Measurements from ENCODE around the gene AGR2.

Gene AGR2

GRCh38 chr7:16803125-16803524 is 1.7 kb downstream of the AGR2 start:
- no peak overlapping the region for H3K4me2 ChIP-seq (ENCODE audit: low read depth, low read length, poor library complexity, severe bottlenecking)
- no peaks in the 10 kb centered on the region for H3K36me3 ChIP-seq (ENCODE audit: insufficient read depth, low read length)
- H3K9me2 ChIP-seq (replicated peaks; ENCODE audit: low read depth, low read length): no peaks in the 10 kb centered on the region
- H3K27me3 ChIP-seq (ENCODE audit: insufficient read depth, low read length, poor library complexity, severe bottlenecking): no peaks in the 10 kb centered on the region
- peaks cover 3% of the 10 kb centered on the region for H3K4me1 ChIP-seq (ENCODE audit: insufficient read depth, low read length, poor library complexity, severe bottlenecking)
- H2AFZ ChIP-seq (ENCODE audit: low read length): no peak overlapping the region
- H3K9me3 ChIP-seq (ENCODE audit: insufficient read depth, low read depth, low read length): no peaks in the 10 kb centered on the region
- no peaks in the 10 kb centered on the region for H4K20me1 ChIP-seq (ENCODE audit: insufficient read depth, low read length, poor library complexity, severe bottlenecking)
- H3F3A ChIP-seq (ENCODE audit: low read depth): no peaks in the 10 kb centered on the region
- H3K9ac ChIP-seq (ENCODE audit: low read depth, low read length, poor library complexity, severe bottlenecking): no peak overlapping the region
- no peaks in the 10 kb centered on the region for H3K79me2 ChIP-seq (ENCODE audit: insufficient read depth, low read length)
- no peak overlapping the region for H3K4me3 ChIP-seq (ENCODE audit: low read length, poor library complexity, severe bottlenecking)
- TF ChIP-seq, protein P1, sequence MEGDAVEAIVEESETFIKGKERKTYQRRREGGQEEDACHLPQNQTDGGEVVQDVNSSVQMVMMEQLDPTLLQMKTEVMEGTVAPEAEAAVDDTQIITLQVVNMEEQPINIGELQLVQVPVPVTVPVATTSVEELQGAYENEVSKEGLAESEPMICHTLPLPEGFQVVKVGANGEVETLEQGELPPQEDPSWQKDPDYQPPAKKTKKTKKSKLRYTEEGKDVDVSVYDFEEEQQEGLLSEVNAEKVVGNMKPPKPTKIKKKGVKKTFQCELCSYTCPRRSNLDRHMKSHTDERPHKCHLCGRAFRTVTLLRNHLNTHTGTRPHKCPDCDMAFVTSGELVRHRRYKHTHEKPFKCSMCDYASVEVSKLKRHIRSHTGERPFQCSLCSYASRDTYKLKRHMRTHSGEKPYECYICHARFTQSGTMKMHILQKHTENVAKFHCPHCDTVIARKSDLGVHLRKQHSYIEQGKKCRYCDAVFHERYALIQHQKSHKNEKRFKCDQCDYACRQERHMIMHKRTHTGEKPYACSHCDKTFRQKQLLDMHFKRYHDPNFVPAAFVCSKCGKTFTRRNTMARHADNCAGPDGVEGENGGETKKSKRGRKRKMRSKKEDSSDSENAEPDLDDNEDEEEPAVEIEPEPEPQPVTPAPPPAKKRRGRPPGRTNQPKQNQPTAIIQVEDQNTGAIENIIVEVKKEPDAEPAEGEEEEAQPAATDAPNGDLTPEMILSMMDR (conservative IDR thresholded peaks at IDR 0.05; ENCODE audit: low read length): no peak
- no peak for TF ChIP-seq EZH2phosphoT487 (IDR thresholded peaks at IDR 0.05; ENCODE audit: borderline replicate concordance)

- H3K9me2 ChIP-seq (replicated peaks; ENCODE audit: low read depth, low read length): no peaks in the 10 kb centered on the region
- TF ChIP-seq, protein P1 (conservative IDR thresholded peaks at IDR 0.05; ENCODE audit: low read length): no peak
- TF ChIP-seq EZH2phosphoT487 (IDR thresholded peaks at IDR 0.05; ENCODE audit: borderline replicate concordance): no peak
- H3F3A ChIP-seq (ENCODE audit: low read depth): no peaks in the 10 kb centered on the region
- no peak overlapping the region for H3K9ac ChIP-seq (ENCODE audit: low read depth, low read length, poor library complexity, severe bottlenecking)
- no peaks in the 10 kb centered on the region for H3K79me2 ChIP-seq (ENCODE audit: insufficient read depth, low read length)
- H3K4me3 ChIP-seq (ENCODE audit: low read length, poor library complexity, severe bottlenecking): no peak overlapping the region
- no peaks in the 10 kb centered on the region for H3K36me3 ChIP-seq (ENCODE audit: insufficient read depth, low read length)
- no peaks in the 10 kb centered on the region for H4K20me1 ChIP-seq (ENCODE audit: insufficient read depth, low read length, poor library complexity, severe bottlenecking)
- H3K4me1 ChIP-seq (ENCODE audit: insufficient read depth, low read length, poor library complexity, severe bottlenecking): no peaks in the 10 kb centered on the region
- no peaks in the 10 kb centered on the region for H3K27me3 ChIP-seq (ENCODE audit: insufficient read depth, low read length, poor library complexity, severe bottlenecking)
- H3K9me3 ChIP-seq (ENCODE audit: insufficient read depth, low read depth, low read length): no peaks in the 10 kb centered on the region
- H3K4me2 ChIP-seq (ENCODE audit: low read depth, low read length, poor library complexity, severe bottlenecking): no peak overlapping the region
- no peak overlapping the region for H2AFZ ChIP-seq (ENCODE audit: low read length)
These were observed 3.2 kb downstream of the AGR2 start for GRCh38 chr7:16801579-16801978.

DNA sequence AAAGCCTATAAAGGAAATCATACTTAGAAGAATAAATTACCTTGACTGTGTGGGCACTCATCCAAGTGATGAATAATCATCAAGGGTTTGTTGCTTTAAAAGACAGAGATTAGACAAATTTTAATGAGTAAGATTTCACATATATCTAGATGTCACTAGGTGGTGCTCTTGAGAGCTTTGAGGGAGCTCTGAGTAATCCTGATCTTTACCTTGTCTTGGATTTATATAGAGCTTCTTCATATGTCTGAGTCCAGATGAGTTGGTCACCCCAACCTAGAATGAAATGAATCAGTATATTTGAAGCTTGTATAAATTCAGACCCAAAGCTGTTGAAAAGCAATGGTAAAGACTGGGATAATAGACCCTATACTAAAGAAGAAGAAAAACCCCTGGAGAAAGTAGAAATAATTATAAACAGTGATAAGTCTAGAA is 3.7 kb downstream of the AGR2 start:
- no peaks in the 10 kb centered on the region for H3K9me2 ChIP-seq (replicated peaks; ENCODE audit: low read depth, low read length)
- H3F3A ChIP-seq (ENCODE audit: low read depth): no peaks in the 10 kb centered on the region
- no peak overlapping the region for H3K4me3 ChIP-seq (ENCODE audit: low read length, poor library complexity, severe bottlenecking)
- no peak overlapping the region for H3K9ac ChIP-seq (ENCODE audit: low read depth, low read length, poor library complexity, severe bottlenecking)
- TF ChIP-seq EZH2phosphoT487 (IDR thresholded peaks at IDR 0.05; ENCODE audit: borderline replicate concordance): no peak
- TF ChIP-seq, protein P1 (conservative IDR thresholded peaks at IDR 0.05; ENCODE audit: low read length): peak; percentile 68
- H3K79me2 ChIP-seq (ENCODE audit: insufficient read depth, low read length): no peaks in the 10 kb centered on the region
- no peaks in the 10 kb centered on the region for H3K36me3 ChIP-seq (ENCODE audit: insufficient read depth, low read length)
- no peaks in the 10 kb centered on the region for H4K20me1 ChIP-seq (ENCODE audit: insufficient read depth, low read length, poor library complexity, severe bottlenecking)
- no peaks in the 10 kb centered on the region for H3K9me3 ChIP-seq (ENCODE audit: insufficient read depth, low read depth, low read length)
- no peak overlapping the region for H2AFZ ChIP-seq (ENCODE audit: low read length)
- H3K4me1 ChIP-seq (ENCODE audit: insufficient read depth, low read length, poor library complexity, severe bottlenecking): no peaks in the 10 kb centered on the region
- no peak overlapping the region for H3K4me2 ChIP-seq (ENCODE audit: low read depth, low read length, poor library complexity, severe bottlenecking)
- H3K27me3 ChIP-seq (ENCODE audit: insufficient read depth, low read length, poor library complexity, severe bottlenecking): no peaks in the 10 kb centered on the region

Measured in Loucy (cell line).